ENCODE data around the gene IKZF3.
"Not testable (repeated sequence)": the region's sequence is repeated elsewhere in the genome, so short reads cannot be mapped to it uniquely, and the experiment has no call there.

The IKZF3 gene

DNA sequence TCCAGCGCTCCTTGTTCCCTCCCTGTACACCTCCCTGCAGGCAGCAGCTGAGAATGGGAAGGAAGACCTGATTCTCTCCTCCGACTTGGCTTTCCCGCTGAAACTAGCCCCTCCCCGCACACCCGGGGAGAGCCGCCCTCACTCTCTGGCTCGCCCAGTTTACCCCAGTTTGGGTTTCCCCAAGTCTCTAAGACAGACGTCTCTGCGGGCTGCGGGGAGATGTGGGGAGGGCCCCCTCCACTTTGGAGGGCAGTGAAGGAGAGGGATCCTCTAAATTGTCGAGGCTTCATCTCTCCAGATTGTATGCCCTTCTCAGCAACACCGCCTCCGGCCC lies 125.6 kb downstream of the IKZF3 start:
- H3K4me1 Mint-ChIP-seq = peaks cover 16% of the 10 kb centered on the region
- H3K4me3 Mint-ChIP-seq = peak overlapping the region; percentile 85
- no peak overlapping the region for H3K27ac Mint-ChIP-seq
- peaks cover 5% of the 10 kb centered on the region for H3K27me3 Mint-ChIP-seq
- no peaks in the 10 kb centered on the region for H3K36me3 Mint-ChIP-seq
- no peaks in the 10 kb centered on the region for H3K9me3 Mint-ChIP-seq

DNA sequence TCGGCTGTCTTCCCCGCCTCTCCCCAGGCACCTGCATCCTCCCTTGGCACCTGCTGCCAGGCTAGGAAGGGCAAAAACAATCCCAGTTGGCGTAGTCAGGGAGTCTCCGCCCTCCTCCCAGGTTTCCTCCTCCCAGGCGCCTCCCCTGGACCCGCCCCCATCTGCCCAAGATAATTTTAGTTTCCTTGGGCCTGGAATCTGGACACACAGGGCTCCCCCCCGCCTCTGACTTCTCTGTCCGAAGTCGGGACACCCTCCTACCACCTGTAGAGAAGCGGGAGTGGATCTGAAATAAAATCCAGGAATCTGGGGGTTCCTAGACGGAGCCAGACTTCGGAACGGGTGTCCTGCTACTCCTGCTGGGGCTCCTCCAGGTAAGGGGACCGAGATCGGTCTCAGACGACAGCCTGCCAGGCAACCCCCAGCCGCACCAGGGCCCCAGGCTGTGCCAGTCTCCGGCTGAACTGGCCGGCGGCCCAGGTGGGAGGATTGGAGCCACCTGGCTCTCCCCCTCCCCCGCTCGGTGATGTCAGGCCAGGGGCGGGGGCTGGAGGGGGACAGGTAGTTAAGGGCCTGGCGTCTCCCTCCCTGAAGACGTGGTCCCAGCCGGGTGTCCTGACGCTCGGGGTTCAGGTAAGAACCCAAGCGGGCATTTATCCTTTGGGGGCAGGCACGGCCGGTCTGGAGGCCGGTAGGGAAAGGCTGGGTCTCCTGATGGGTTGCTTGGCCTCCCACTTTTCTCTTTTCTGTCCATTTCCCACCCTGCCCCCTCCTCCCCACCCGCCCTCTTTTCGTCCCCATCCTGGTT lies 126.1 kb downstream of the IKZF3 start, which contains the start of gene GRB7:
Gene GRB7, plus strand, starts transcription at position 179 of the 808 bp plus-strand sequence. CDS start 4,364 bp downstream, outside the sequence.
- Mint-ChIP-seq H3K4me3 (peak within 1 kb of the TSS; percentile 85), H3K36me3 (no peaks in the 10 kb centered on the region), H3K9me3 (no peaks in the 10 kb centered on the region), H3K27ac (peak within 1 kb of the TSS; percentile 55), H3K27me3 (peaks cover 5% of the 10 kb centered on the region), H3K4me1 (peaks cover 16% of the 10 kb centered on the region)

DNA sequence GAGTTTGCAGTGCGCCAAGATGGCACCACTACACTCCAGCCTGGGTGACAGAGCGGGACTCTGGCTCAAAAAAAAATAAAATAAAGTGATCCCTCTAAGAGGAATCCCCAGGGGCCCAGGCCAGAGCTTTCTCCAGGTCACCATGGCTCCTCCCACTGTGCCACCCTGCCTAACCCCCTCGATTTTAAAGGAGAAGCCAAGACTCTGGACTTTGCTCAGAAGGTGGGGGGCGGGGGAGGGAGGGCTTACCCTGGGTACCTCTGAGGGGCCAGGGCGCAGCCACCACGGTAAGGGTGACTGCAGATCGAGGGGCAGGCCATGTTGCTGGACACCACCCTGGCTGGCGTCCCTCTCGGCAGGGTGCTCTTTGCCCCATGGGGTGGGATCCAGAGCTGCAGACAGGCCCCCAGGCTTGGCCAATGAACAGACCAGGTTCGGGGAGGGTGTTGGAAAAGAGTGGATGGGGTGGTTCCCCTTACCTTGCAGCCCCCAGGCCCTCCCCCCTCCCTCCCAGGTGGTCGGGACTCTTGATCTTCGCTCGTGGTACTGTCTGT lies 126.8 kb downstream of the IKZF3 start:
- peaks cover 5% of the 10 kb centered on the region for H3K27me3 Mint-ChIP-seq
- H3K27ac Mint-ChIP-seq = no peak overlapping the region
- peak overlapping the region; percentile 15 for H3K4me3 Mint-ChIP-seq
- no peaks in the 10 kb centered on the region for H3K9me3 Mint-ChIP-seq
- no peaks in the 10 kb centered on the region for H3K36me3 Mint-ChIP-seq
- H3K4me1 Mint-ChIP-seq = peaks cover 19% of the 10 kb centered on the region

DNA sequence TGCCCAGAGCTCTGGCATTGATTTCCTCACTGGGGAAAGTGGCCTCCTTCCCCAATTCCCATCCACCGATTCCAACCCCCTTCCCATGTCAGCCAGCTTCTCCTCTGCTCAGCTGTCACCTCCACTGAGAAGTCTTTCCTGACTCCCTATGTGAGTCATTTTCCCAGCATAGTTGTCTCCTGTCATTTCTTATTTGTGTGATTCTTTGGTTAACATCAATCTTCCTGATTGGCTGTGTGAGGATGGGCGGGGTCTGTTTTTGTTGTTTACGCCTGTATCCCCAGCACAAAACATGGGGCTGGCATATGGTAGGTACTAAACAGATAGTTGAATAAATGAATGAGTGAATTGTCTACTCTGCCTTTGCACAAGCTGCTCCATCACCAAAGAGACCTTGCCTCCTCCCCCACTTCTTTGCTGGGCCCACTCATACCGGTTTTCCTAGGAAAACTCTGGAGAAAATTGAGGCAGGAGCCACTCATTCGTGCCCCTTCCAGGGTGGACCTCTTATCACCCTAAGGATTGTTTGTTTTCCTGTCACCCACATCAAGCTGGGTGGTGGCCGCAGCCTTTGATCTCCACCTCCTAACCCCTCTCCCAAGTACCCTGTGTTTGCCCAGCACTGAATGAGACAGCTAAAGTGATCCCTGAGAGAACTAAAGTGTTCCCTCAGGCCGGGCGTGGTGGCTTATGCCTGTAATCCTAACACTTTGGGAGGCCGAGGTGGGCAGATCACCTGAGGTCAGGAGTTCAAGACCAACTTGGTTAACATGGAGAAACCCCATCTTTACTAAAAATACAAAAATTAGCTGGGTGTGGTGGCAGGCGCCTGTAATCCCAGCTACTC lies 127.6 kb downstream of the IKZF3 start:
- no peaks in the 10 kb centered on the region for H3K36me3 Mint-ChIP-seq
- no peak overlapping the region for H3K4me3 Mint-ChIP-seq
- H3K4me1 Mint-ChIP-seq = peaks cover 19% of the 10 kb centered on the region
- H3K27ac Mint-ChIP-seq = no peak overlapping the region
- H3K27me3 Mint-ChIP-seq = peaks cover 5% of the 10 kb centered on the region
- H3K9me3 Mint-ChIP-seq = no peaks in the 10 kb centered on the region

DNA sequence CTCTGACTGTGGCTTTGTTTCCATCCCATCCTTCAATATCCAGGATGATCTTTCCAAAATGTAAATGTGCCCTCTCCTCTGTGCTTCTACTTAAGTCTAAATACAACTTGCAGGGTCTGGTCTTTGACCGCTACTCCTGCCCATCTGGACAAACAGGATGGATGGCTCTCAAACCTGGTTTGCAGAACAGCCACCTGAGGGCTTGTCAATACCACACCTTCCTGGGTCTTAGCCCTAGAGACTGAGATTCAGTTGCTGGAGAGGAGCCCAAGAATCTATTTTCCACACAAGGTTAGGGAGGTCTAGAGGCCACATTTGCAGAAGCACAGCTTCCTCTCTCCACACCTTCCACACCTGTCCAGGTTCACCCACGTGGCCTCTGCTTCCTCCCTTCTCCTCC lies 128.2 kb downstream of the IKZF3 start:
- Mint-ChIP-seq H3K27ac (no peak overlapping the region), H3K4me3 (no peak overlapping the region), H3K4me1 (peaks cover 19% of the 10 kb centered on the region), H3K36me3 (no peaks in the 10 kb centered on the region), H3K9me3 (no peaks in the 10 kb centered on the region), H3K27me3 (peaks cover 5% of the 10 kb centered on the region)

DNA sequence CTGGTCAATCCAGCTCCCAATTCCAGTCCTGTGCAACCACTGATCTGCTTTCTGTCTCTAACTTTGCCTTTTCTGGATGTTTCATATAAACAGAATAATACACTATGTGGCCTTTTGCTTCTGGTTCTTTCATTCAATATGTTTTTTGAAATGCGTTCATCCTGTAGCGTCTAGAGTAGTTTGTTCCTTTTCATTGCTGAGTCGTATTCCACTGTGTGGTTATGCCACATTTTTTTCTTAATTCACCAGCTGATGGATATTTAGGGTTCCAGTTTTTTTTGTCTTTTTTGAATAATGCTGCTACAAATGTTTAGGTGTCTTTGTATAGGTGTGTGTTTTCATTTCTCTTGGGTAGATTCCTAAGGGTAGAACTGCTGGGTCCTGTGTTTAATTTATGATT lies 131.5 kb downstream of the IKZF3 start:
- no peak overlapping the region for H3K4me3 Mint-ChIP-seq
- H3K27me3 Mint-ChIP-seq = no peaks in the 10 kb centered on the region
- H3K36me3 Mint-ChIP-seq = peaks cover 4% of the 10 kb centered on the region
- peaks cover 19% of the 10 kb centered on the region for H3K4me1 Mint-ChIP-seq
- no peak overlapping the region for H3K27ac Mint-ChIP-seq
- H3K9me3 Mint-ChIP-seq = no peaks in the 10 kb centered on the region

DNA sequence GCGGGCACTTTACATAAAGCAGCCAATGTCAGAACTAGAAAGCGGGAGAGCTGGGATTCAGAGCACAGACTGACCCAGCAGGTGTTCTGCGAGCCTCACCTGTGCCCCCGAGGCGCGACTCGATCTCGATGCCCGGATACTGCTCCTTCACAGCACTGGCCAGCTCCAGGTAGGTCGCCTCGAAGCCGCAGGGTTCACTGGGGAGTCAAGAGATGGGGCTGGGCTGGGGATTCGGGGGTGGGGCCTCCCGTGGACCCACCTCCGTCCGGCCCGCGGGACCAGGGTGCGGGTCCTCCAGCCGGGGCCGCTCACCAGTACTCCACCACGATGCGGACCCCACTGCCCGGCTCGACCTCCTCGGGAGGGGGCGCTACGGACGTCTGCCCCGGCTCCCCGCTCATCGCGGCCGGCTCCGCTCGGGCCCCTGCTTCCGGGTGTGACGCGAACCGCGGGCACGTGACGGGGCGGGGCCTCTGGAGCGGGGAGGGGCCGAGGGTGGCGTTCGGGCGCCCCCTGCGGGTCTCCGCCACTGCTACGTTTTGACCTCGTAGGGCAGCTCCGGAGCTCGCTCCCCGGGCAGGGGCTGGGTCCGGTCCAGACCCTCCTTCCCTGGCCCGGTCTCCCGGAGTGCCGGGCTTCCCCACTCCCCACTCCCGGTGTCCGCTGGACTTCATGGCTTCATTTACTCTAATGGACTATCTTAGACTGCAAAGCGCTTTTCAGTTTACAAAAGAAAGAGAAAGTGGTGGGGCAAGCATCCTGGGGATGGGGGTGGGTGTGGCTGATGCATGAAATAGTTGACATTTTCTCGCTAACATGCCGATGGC lies 133.8 kb downstream of the IKZF3 start, which contains the start of gene MIEN1:
Gene MIEN1, minus strand, starts transcription at position 438 of the 827 bp plus-strand sequence. Its CDS starts 37 bp downstream, at position 401.
- Mint-ChIP-seq H3K4me1 (peaks cover 19% of the 10 kb centered on the region), H3K27me3 (no peaks in the 10 kb centered on the region), H3K9me3 (no peaks in the 10 kb centered on the region), H3K36me3 (peaks cover 6% of the 10 kb centered on the region), H3K27ac (peak within 1 kb of the TSS; percentile 91), H3K4me3 (peak within 1 kb of the TSS; percentile 93)

DNA sequence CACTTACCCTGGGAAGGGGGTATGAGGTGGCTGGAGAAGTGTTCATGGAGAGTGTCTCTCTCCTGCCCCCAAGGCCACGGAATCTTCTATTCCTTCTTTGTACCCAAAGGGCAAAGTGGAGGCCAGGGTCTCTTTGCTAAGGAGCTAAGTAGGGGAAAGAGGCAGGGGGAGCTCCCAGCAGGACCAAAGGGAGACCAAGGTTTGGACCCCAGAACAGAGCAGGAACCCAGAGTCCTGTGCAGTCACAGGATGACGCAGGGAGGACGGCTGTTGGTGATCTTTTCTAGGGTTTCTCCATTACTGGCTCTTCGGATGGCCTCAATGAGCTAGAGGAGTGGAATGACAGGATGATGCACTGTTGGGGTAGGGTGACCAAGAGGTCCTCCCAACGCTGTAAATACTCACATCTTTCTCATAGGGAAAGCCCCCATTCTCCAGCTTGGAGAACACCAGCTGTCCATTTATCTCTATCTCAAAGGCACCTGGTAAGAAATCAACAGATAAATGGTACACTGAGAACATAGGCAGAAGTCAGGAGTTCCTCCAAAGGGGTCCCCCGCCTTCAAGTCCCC lies 134.7 kb downstream of the IKZF3 start:
- Mint-ChIP-seq H3K4me1 (peaks cover 19% of the 10 kb centered on the region), H3K27ac (peak overlapping the region; percentile 91), H3K4me3 (peak overlapping the region; percentile 93), H3K27me3 (no peaks in the 10 kb centered on the region), H3K36me3 (peaks cover 6% of the 10 kb centered on the region), H3K9me3 (no peaks in the 10 kb centered on the region)

DNA sequence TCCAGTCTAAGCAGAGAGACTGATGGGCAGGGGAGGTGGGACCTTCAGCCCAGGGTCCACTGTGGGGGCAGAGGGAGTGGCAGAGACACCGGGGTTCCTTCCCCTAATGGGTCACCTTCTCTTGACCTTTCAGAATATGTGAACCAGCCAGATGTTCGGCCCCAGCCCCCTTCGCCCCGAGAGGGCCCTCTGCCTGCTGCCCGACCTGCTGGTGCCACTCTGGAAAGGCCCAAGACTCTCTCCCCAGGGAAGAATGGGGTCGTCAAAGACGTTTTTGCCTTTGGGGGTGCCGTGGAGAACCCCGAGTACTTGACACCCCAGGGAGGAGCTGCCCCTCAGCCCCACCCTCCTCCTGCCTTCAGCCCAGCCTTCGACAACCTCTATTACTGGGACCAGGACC lies 136.6 kb downstream of the IKZF3 start:
- Mint-ChIP-seq H3K27me3 (no peaks in the 10 kb centered on the region), H3K36me3 (peaks cover 6% of the 10 kb centered on the region), H3K27ac (no peak overlapping the region), H3K9me3 (no peaks in the 10 kb centered on the region), H3K4me1 (peaks cover 18% of the 10 kb centered on the region), H3K4me3 (no peak overlapping the region)

DNA sequence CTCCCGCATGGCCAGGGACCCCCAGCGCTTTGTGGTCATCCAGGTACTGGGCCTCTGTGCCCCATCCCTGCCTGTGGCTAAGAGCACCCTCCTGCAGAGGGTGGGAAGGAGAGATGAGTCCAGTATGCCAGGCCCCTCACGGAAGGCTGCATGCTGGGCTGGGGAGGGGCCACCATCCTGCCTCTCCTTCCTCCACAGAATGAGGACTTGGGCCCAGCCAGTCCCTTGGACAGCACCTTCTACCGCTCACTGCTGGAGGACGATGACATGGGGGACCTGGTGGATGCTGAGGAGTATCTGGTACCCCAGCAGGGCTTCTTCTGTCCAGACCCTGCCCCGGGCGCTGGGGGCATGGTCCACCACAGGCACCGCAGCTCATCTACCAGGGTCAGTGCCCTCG lies 137.5 kb downstream of the IKZF3 start:
- Mint-ChIP-seq H3K27ac (no peak overlapping the region), H3K4me1 (peaks cover 16% of the 10 kb centered on the region), H3K4me3 (no peak overlapping the region), H3K27me3 (no peaks in the 10 kb centered on the region), H3K36me3 (peaks cover 6% of the 10 kb centered on the region), H3K9me3 (no peaks in the 10 kb centered on the region)

DNA sequence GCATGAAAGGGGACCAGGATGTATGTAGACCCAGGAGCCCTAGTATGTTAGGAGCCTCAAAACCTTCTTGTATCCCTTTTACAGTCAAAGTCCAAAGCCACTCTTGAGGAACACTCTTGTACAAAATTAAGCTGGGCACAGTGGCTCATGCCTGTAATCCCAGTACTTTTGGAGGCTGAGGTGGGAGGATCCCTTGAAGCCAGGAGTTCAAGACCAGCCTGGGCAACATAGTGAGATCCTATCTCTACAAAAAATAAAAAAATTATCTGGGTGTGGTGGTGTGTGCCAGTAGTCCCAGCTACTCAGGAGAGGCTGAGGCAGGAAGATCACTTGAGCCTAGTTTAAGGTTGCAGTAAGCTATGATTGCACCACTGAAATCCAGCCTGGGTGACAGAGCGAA lies 138.2 kb downstream of the IKZF3 start:
- not testable (repeated sequence) for H3K4me3 Mint-ChIP-seq, H3K36me3 Mint-ChIP-seq, H3K27me3 Mint-ChIP-seq, H3K9me3 Mint-ChIP-seq, H3K27ac Mint-ChIP-seq
- H3K4me1 Mint-ChIP-seq = peaks cover 16% of the 10 kb centered on the region

DNA sequence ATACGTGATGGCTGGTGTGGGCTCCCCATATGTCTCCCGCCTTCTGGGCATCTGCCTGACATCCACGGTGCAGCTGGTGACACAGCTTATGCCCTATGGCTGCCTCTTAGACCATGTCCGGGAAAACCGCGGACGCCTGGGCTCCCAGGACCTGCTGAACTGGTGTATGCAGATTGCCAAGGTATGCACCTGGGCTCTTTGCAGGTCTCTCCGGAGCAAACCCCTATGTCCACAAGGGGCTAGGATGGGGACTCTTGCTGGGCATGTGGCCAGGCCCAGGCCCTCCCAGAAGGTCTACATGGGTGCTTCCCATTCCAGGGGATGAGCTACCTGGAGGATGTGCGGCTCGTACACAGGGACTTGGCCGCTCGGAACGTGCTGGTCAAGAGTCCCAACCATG lies 139.4 kb downstream of the IKZF3 start:
- H3K4me3 Mint-ChIP-seq = no peak overlapping the region
- H3K4me1 Mint-ChIP-seq = peaks cover 13% of the 10 kb centered on the region
- peaks cover 6% of the 10 kb centered on the region for H3K36me3 Mint-ChIP-seq
- H3K27ac Mint-ChIP-seq = no peak overlapping the region
- no peaks in the 10 kb centered on the region for H3K27me3 Mint-ChIP-seq
- H3K9me3 Mint-ChIP-seq = no peaks in the 10 kb centered on the region

DNA sequence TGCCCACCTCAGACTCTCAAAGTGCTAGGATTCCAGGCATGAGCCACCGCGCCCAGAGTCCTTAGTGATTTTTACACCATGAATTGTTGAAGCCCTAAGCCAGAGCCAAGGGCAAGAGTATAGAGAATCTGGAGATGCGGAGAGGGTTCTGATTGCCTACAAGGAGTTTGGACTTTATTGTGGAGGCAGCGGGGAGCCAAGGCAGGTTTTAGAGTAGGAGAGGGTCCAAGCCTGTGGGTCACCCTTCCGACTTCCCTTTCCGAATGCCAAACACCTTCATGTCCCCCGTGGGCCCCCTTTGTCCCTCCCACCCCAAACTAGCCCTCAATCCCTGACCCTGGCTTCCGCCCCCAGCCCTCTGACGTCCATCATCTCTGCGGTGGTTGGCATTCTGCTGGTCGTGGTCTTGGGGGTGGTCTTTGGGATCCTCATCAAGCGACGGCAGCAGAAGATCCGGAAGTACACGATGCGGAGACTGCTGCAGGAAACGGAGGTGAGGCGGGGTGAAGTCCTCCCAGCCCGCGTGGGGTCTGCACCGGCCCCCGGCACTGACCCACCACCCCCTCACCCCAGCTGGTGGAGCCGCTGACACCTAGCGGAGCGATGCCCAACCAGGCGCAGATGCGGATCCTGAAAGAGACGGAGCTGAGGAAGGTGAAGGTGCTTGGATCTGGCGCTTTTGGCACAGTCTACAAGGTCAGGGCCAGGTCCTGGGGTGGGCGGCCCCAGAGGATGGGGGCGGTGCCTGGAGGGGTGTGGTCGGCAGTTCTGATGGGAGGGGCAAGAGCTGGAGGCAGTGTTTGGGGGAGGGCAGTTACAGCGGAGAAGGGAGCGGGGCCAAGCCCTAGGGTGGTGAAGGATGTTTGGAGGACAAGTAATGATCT lies 140.9 kb downstream of the IKZF3 start:
- H3K36me3 Mint-ChIP-seq = peaks cover 2% of the 10 kb centered on the region
- no peak overlapping the region for H3K4me3 Mint-ChIP-seq
- no peak overlapping the region for H3K27ac Mint-ChIP-seq
- no peaks in the 10 kb centered on the region for H3K9me3 Mint-ChIP-seq
- H3K4me1 Mint-ChIP-seq = no peaks in the 10 kb centered on the region
- H3K27me3 Mint-ChIP-seq = no peaks in the 10 kb centered on the region

DNA sequence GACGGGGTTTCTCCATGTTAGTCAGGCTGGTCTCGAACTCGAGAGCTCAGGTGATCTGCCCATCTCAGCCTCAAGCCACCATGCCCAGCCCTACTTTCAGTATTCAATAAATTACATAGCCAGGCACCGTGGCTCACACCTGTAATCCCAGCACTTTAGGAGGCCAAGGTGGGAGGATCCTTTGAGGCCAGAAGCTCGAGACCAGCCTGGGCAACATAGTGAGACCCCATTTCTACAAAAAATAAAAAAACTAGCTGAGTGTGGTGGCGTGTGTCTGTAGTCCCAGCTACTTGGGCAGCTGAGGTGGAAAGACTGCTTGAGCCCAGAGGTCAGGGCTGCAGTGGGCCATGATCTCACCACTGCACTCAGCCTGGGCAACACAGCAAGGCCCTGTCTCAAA lies 142.0 kb downstream of the IKZF3 start:
- no peaks in the 10 kb centered on the region for H3K27me3 Mint-ChIP-seq
- H3K4me3 Mint-ChIP-seq = no peak overlapping the region
- peaks cover 2% of the 10 kb centered on the region for H3K36me3 Mint-ChIP-seq
- no peak overlapping the region for H3K27ac Mint-ChIP-seq
- no peaks in the 10 kb centered on the region for H3K4me1 Mint-ChIP-seq
- H3K9me3 Mint-ChIP-seq = no peaks in the 10 kb centered on the region
